ENCODE results near the gene CFAP97D1.

The CFAP97D1 gene

DNA sequence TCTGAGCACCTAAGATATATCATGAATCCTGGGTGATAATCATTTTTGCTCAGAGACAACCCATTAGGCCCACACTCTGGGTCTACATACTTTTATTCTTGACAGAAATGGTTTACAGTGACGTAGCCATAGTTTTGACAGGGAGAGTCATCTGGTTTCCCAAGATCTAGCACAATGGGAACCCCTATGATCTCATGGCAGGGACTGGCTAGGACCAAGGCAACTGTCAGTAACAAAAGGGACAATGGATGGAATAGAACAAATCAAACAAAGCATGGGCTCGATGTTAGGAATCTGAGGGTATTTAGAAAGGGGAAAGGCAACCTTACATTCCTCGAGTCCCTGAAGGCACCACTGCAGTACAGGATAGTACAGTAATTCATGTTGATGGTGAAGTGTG lies 20.5 kb downstream of the CFAP97D1 start:
- no peak for DNase-seq

DNA sequence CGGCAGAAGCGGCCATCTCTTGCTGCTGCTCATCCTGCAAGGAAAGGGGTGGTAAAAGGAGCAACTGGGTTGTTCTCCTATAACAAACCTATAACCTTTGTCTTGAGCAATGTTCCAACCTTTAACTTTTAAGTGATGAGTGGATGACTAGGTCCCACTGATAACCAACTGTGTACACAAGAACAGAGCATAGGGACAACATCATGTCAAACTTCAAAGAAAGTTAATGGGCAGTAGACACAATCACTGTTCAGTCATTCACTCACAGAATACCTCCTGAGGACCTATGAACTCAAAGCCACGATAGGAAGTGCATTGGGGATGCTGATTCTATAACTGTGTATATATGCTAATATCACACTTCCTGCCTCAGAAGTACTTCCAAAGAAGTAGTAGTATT lies 21.6 kb downstream of the CFAP97D1 start:
- DNase-seq: no peak

DNA sequence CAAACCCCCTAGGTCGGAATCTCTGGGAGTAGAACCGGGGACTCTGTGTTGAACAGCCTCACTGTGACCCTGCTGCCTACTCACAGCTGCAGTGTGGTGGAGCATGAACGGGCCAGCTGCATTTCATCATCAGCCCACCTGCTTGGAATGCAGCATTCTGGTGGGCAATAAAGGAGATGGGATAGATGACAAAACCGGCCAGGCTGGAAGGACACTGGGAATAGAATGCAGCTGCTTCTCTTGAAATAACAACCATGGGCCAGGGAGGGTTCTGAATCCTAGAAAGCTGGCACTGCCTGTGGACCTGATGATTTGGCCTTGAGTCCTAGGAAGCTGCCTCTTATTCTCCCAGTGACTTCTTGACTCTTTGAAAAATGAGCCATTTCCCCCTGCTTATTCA lies 23.5 kb downstream of the CFAP97D1 start:
- no peak for DNase-seq

DNA sequence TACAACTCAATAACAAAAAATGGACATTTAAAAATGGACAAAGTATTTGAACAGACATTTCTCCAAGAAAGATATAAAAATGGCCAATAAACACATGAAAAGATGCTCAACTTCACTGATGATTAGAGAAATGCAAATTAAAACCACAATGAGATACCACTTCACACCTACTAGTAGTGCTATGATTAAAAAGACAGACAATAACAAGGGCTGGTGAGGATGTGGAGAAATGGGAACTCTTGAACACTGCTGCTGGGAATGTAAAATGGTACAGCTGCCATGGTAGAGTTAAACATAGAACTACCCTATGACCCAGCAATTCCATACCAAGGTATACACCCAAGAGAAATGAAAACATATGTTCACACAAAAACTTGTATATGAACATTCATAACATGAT lies 24.9 kb downstream of the CFAP97D1 start:
- no peak for DNase-seq

DNA sequence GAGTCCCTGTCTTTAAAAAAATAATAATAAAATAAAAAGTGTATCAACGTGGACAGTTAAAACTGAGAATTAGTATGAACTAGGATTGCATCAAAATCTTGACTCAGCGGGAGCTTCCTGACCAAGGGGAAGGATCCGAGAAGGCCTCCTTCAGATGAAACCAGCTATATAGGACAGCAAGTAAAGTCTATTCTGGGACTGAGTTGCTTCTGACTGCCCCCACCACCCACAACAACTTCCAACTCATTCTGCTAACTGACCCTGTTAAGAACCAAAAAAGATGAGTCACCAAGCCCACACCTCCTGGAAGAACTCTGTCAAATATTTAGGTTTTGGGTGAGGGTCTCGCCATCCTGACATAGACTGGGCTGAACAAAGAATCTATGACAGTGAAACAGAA lies 27.8 kb downstream of the CFAP97D1 start:
- DNase-seq: no peak

DNA sequence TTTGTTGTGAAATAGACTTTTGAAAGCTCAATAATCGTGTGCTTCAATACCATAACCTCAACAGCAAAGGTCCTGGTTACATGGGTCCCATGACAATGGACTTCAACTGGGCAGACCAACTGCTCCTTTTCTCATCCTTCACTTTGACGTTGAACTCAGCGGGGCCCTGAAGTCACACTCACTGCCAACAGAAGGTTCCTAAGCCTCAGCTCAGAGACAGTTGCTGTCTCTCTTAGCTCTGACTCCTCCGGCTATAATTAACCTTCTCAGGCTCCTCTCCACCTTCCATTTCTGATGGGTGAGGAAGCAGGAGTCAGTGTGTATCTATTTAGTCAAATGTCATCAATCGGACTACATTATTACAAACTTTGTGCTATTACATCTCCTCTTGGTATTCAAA lies 28.9 kb downstream of the CFAP97D1 start:
- DNase-seq: no peak

DNA sequence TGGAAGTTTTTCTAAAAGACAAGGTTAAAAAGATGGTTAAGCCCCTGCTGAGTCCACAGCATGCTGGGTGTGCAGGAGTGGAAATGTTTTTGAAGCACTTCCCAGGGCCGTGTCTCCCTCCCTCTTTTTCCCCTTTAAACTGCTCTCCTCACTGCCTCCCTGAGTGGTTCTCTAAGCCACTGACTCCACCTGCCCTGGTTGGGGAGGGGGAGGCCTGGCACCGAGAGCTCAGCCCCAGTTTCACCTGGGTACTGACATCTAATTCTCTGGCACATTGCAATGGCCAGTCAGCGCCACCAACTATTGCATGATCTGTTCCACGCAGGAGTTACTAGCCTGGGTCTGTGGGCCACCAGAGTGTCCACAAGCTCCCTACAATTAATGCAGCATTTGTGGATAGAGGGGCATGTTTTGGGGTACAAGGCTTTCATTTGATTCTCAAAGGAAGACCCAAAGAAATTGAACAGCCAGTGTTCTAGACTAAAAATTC lies 30.0 kb downstream of the CFAP97D1 start:
- DNase-seq: no peak

DNA sequence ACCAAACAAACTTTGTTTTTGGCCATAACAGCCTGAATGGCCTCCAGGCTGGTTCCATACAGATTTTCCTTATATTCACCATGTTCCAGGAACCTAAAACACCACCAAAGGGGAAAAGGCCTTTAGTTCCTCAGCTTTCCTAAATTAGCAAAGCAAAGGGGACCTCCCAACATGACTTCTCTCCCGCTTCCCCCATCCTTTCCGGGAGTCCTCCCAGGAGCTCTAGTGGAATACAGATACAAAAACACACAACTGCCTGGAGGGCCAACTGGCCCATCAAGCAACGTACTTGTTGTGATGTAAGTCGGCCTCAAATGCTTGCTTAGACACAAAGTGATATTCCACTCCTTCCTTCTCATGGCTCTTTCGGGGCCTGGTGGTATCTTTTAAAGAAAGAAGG lies 30.6 kb downstream of the CFAP97D1 start:
- no peak for DNase-seq

DNA sequence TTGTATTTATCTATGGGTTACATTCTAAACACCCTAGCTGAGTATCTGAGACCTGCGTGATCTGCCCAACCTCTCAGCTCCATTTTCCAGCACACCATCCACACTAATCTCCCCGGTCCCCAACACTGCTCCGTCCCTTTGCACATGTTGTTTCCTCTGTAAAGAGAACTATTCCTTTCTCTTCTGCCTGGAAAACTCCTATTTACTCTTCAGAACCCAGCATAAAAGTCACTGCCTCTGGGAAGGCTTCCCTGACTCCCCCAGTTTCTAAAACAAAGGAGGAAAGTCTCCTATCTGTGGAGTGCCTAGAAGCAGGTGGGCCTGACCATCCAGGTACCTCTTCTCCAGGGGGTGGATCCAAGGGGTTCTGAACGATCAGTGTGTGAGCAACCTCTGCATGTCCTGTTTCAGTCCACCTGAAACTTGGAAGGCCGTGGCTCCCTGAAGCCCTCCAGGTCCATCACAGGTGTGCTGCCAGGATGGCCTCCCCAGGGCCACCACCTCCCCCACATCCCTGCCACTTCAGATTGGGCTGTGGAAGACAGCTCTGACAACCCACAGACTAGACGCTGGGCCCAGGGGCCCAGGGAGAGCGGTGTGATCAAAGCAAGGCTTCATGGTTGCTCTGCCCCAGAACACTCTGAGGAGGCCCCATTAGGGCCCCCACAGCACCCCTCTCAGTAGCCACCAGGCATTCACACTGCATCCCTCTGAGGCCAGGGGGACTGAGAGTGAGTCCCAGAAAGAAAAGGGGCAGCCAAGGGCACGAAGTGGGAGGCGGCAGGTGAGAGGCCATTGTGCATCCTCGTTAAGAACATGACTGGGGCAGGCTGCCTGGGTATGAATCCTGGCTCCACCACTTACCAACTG lies 32.4 kb downstream of the CFAP97D1 start:
- DNase-seq: no peak

DNA sequence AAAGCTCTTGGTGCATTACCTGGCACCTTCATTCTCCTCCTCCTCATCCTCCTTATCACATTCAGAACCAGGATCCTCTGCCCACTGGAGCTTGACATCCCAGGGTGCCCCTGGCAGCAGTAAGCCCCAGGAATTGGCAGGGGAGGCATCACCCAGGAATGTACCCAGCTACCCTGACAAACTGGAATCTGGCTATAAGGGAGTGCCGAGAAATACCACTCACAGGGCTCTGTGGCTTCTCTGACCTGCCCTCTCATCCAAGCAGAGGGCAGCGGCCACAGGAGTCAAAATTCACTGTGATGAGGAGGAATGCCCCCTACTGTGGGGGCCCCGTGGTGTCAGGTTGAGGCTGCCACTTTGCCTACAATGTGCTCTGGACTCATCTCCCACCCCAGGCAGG lies 33.2 kb downstream of the CFAP97D1 start:
- DNase-seq: no peak

DNA sequence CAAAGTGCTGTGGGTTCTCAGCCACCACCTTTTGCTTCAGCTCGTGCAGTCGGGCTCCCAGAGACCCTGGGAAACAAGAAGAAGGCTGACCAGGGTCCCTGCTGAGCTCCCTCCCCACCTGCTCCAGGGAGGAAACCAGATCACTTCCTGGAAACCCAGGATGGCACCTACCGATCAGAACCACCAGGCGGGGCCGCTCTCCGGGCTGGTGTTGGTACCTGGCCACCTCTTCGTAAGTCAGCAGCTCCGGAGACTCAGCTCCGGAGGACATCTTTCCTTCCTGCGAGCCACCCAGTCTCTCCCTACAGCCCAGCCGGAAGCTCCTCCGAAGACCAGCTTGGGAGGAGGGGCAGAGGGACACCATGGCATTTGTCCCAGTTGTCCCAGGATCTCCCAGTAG lies 33.8 kb downstream of the CFAP97D1 start:
- no peak for DNase-seq

DNA sequence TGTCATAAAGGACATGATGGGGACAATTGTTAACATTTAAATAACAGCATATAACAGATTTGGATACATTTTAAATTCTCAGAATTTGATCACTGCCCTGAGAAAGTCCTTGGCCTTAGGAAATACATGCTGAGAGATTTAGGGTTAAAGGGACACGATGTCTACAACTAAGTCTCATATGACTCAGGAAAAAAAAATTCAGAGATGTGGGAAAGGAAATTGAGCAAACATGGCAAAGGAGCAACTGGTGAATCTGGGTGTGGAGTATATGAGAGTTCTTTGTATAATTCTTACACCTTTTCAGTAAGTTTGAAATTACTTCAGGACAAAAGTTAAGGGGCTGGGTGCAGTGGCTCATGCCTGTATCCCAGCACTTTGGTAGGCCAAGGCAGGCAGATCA lies 34.5 kb downstream of the CFAP97D1 start:
- no peak for DNase-seq

DNA sequence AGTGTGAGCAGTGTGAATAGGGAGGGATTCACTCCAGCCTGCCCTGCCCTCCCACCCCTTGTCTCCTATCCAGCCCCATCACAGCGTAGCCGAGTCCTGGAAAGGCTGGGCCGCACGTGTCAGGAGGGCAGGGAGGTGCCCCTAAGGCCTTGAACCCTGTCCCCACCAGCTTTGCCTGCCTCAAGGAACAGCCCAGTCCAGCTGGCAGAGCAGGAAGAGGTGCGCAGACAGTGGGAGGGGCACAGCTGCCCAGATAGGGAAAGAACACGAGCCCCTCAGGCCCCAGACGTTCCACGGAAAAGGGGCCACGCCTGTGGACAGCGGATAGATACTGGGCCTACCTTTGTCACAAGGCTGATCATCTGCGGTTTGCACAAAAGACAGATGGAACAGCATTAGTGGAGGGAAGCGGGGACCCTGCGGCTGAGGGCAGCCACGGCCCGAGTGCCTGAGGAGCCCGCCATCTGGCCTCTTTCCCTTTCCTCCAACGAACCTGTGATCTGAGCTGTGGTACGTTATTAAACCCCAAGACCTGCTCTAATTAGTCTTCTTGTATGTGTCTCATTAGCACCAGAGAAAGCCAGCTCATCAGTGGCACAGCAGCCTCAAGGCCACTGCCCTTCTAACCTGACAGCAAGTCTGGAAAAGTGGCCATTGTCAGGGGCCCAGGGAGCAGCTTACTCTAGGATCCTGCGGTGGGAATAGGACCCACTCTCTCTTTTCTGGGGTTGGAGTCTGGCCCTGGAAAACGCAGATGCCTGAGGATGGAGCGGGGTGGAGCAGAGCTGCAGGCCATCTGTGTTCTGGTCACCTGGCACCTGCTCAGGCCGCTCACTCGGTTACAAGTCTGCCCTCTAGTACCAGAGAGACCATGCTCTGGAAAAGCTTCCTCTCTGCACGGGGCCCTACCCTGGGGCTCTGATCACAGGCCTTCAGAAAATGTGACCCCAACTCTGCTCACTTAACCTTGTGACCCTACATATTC lies 36.4 kb downstream of the CFAP97D1 start:
- DNase-seq: no peak

DNA sequence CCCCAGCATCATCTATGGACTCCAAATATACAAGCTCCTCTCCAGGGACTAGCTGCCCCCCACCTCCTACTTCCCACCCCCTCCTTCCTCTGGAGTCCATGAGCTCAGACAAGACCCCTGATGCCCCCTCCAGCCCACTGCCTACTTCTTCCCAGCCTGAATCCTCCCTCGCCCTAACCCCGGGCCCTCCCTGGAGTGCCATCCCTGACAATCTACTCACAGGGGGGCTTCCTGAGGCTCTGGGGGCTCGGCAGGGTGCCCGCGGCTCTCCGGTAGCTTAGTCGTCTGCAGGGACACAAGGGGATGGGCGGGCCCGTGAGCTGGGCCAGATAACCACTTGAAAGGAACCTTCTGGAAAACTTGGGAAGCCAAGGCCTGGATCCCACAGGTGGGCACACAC lies 37.6 kb downstream of the CFAP97D1 start:
- no peak for DNase-seq

DNA sequence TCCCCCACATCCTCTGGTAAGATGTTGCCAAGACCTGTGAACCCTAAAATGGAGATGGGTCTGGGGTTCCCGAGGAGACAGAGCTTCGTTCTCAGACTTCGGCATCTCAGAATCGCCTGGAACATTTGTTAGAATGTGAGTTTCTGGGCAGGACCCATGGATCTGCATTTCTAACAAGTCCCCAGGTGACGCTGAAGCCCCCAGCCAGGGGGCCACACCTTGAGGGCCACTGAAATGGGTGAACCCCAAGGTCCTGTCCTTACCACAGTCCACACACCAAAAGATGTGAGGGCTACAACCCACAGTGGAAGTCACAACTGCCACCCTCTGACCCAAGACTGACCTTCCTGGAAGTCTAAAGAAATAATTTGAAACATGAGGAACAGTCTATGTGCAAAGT lies 38.7 kb downstream of the CFAP97D1 start:
- DNase-seq: no peak

DNA sequence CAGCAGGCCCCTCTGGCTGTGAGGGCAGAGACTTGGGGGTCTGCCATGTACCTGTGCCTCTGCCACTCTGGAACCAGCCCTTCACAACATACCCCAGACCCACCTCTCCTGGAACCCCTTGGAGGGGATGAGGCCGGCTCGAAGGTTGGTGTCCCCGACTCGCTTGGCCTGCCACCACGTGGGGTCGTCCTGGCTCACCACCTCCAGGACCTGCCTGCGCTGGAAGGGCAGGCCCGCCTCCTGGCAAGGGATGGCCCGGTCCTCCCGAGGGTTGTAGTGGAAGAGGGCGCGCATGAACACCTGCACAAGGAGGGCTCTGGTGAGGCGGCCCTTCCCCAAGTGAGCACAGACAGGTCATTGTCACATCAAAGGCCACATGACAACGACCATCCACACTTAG lies 40.5 kb downstream of the CFAP97D1 start:
- DNase-seq: no peak

DNA sequence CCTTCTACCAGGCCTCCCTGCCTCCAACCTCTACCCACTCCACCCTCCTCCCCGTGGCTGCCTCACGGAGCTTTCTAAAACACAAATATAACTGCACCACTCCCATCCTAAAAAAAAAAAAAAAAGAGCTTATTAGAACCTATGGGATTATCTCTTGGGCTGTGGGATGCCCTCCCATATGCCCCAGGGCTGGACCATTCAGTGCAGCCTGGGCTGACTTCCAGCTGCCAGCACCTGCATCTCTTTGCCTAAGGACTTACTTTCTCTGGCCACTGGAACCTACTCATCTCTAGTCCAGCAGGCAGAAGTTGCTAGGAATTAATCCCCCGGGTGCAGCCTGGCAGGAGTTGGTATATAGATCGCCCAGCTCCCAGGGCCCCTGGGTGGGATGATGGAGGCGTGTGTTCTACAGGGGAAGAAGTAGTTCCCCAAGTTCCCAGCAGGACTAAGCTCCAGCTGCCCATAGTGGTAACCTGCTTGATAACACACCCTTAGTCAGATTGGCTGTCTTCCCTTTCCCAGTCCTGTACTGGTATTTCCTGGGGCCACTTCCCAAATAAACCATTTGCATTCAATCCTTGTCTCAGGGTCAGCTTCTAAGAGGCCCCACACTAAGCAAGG lies 42.4 kb downstream of the CFAP97D1 start:
- DNase-seq: no peak

DNA sequence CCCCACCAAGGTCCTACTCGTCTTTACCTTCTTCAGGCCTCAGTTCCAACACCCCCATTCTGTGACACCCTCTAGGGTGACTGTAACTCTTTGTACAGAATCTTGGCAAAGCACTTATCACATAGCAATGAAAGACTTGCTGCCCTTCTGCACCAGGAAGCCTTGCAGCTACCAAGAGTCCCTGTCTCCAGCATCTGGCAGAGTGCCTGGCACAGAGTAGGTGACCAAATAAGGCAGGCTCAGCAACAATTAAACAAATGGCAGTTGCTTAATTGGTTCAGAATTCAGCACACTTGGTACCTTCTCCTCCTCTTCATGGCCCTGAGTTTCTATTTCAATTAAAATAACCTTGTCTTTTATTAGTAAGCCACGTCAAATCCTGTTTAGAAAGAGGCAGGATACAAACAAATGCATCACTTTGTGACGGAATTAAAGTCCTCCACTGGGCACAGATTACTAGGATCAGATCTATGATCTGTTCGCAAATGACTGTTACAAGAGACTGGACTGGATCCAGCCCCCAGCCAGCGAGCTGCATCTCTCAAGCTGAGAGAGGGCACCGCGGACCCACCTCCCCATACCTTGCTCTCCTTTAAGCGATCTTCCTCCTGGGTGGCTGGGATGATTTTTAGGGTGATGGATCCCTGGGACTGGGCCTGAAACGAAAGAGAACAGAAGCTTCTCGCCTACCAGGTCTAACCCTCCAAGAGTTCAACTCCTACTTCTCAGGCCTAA lies 43.3 kb downstream of the CFAP97D1 start:
- DNase-seq: no peak

DNA sequence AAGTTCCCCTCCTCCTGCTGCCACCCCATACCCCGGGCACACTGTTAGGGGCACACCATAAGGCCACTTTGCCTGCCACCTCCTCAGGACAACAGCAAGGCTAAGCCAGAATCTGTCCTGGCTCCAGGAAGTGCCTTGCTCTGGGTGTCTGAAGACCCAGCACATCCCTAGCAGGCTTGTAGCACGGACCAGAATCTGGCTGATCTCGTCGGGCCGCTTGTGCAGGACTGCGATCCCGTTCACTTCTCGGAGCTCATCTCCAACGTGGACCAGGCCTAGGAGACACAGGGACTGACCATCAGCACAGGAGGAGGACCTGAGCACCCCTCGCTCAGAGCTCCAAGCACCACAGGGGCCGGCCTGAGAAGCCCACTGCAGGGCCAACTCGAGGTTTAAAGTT lies 45.3 kb downstream of the CFAP97D1 start:
- no peak for DNase-seq

DNA sequence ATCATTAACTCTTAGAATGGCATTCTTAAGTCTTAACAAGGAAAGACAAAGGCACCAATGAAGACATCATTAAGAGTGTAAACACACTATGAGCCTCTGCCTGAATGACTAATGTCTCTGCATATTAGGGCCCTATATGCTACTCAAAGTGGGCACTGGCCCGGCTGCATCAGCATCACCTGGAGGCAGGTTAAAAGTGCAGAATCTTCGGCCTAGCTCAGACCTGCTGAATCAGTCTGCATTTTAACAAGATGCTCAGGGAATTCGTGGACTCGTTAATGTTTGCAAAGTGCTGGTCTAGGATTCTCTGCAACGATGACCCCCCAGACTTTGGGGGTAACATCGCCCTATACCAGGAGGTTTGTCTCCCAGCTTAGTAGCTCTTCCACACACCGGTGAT lies 46.0 kb downstream of the CFAP97D1 start:
- DNase-seq: no peak

DNA sequence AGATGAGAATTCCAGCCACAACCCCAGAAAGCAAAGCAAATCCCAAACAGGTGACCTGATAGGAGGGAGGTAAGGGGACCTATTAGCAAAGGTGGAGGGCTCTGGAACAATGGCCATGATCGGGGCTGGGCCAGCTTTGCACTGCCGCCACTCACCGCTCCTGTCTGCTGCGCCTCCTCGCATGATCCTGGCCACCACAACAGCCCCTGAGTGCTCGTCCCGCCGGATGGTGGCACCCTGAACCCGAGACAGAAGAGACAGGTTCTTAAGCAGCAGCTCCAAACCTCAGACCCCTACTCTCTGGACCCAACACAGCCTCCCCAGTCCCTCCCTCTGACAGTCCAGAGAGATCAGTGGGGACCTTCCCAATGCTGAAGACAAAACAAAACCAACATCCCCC lies 47.4 kb downstream of the CFAP97D1 start:
- no peak for DNase-seq

DNA sequence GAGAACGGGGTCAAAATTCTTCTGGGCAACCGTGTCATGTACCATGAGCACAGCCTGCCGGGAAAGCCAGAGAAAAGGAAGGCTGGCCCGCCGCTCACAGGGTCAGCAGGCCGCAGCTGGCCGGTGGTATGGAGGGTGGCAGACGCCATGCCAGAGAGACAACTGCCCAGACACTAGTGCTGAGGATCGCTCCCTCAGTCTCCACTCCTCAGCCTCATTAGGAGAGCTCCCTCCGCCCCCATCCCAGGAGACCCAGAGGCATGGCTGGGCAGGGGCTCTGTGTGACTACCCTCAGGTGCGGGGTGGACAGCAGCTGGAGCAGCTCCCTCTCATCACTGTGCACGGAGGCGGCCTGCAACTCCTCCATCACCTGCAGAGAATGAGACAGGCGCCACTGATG lies 49.5 kb downstream of the CFAP97D1 start:
- no peak for DNase-seq
